GM12878 (cell line): Measurements from ENCODE around the gene SV2B. TPM values are rescaled to one million over a fixed set of nuclear protein-coding genes. Genes with fewer than 3 reads are reported as not detected.

Experiments
- ATAC-seq: fragments of 200-7000 bp; cut with Tn5 transposase; 3 replicates; pipeline ENCODE4 v1.9.1; 2020; ENCODE audit warnings: mild to moderate bottlenecking, moderate library complexity
- BruUV-seq: library from RNA; stranded (reverse); fragments of 400-500 nt; replicated peaks from 2 replicates; lab custom pipeline; 2021; lab: Mats Ljungman, UMichigan
- CTCF ChIA-PET: fragments of 300-600 bp; sonication (Branson Sonifier 250); formaldehyde crosslinking; extraction: SDS; loops from one replicate; lab custom pipeline; 2021; ENCODE audit warnings: inconsistent platforms; lab: Yijun Ruan, JAX
- POLR2A ChIA-PET: fragments of 350-600 bp; formaldehyde crosslinking; extraction: SDS; loops from one replicate; lab custom pipeline; 2021; ENCODE audit warnings: inconsistent platforms; lab: Charles Lee
- RAD21 ChIA-PET: fragments of 300-600 bp; sonication (Branson Sonifier 250); formaldehyde crosslinking; loops from one replicate; lab custom pipeline; 2023; ENCODE audit warnings: antibody characterized with exemption; ENCODE audit not compliant: unreplicated experiment; lab: Charles Lee
- SMC1A ChIA-PET: fragments of 300-600 bp; sonication (Branson Sonifier 250); formaldehyde crosslinking; loops from one replicate; lab custom pipeline; 2023; ENCODE audit not compliant: unreplicated experiment, uncharacterized antibody; lab: Charles Lee
- DNase-seq: peaks from one replicate; pipeline ENCODE4 v3.0.0-alpha.2; 2011; ENCODE audit warnings: low read depth, low spot score
- FAIRE-seq: peaks from 3 replicates; lab custom pipeline; 2011; peaks lifted over from hg19 to GRCh38; lab: Jason Lieb, UNC
- H2AFZ ChIP-seq: 2 replicates; pipeline ENCODE4 v1.6.0; 2011; ENCODE audit warnings: low read depth, low read length, control low read depth; ENCODE audit not compliant: control insufficient read depth
- H3K27ac ChIP-seq: 2 replicates; pipeline ENCODE4 v1.5.1; 2011; ENCODE audit warnings: control low read depth; ENCODE audit not compliant: control insufficient read depth, insufficient read depth
- H3K27me3 ChIP-seq, 2 experiments: replicated peaks in 1 of 2; 2 replicates each; pipeline versions ENCODE4 v1.6.0 to v1.6.1; 2011; ENCODE audit warnings: low read length in 1 of 2; ENCODE audit not compliant: control insufficient read depth in 2 of 2, insufficient read depth in 2 of 2
- H3K36me3 ChIP-seq, 2 experiments: 2 replicates each; pipeline ENCODE4 v1.5.1; 2011; ENCODE audit warnings: low read length in 1 of 2; ENCODE audit not compliant: control insufficient read depth in 2 of 2, insufficient read depth in 2 of 2
- H3K4me1 ChIP-seq: 2 replicates; pipeline ENCODE4 v1.6.1; 2011; ENCODE audit warnings: mild to moderate bottlenecking, low read length, moderate library complexity, mixed read lengths; ENCODE audit not compliant: control insufficient read depth, insufficient read depth
- H3K4me2 ChIP-seq: 2 replicates; pipeline ENCODE4 v1.6.0; 2011; ENCODE audit warnings: control low read depth; ENCODE audit not compliant: control insufficient read depth, insufficient read depth
- H3K4me3 ChIP-seq: fragments of 200-600 bp; sonication (generic); 2 replicates; pipeline ENCODE4 v1.5.1; 2016
- H3K79me2 ChIP-seq: 2 replicates; pipeline ENCODE4 v1.6.0; 2011; ENCODE audit warnings: low read length; ENCODE audit not compliant: control insufficient read depth, insufficient read depth
- H3K9ac ChIP-seq: 2 replicates; pipeline ENCODE4 v1.8.0; 2011; ENCODE audit warnings: low read length, control low read depth, mixed read lengths; ENCODE audit not compliant: control insufficient read depth, insufficient read depth
- H3K9me3 ChIP-seq: replicated peaks from 3 replicates; pipeline ENCODE4 v1.5.1; 2011; ENCODE audit warnings: mild to moderate bottlenecking, low read length; ENCODE audit not compliant: control insufficient read depth, insufficient read depth
- H4K20me1 ChIP-seq: 2 replicates; pipeline ENCODE4 v1.6.0; 2011; ENCODE audit not compliant: control insufficient read depth, insufficient read depth
- CREM ChIP-seq: IDR thresholded peaks from 2 replicates; pipeline ENCODE4 v1.6.1; 2014; ENCODE audit warnings: antibody characterized with exemption, low read depth
- EGR1 ChIP-seq, 2 experiments: IDR thresholded peaks; 1 replicate in 1 of 2; 2 replicates in 1 of 2; pipeline ENCODE4 v1.6.1; 2011 to 2012; ENCODE audit warnings: low read depth in 2 of 2, low read length in 2 of 2, borderline replicate concordance in 1 of 2, mild to moderate bottlenecking in 1 of 2, moderate library complexity in 1 of 2
- NFXL1 ChIP-seq: fragments of 450-650 bp; IDR thresholded peaks from 2 replicates; pipeline ENCODE4 v1.6.1; 2017; ENCODE audit warnings: antibody characterized with exemption, mild to moderate bottlenecking, borderline replicate concordance
- POLR2AphosphoS5 ChIP-seq: IDR thresholded peaks from 2 replicates; pipeline ENCODE4 v1.6.1; 2011; ENCODE audit warnings: mild to moderate bottlenecking, low read length, inconsistent platforms
- RBBP5 ChIP-seq: fragments of 200-600 bp; sonication (generic); conservative IDR thresholded peaks from 2 replicates; pipeline ENCODE4 v1.6.1; 2016
- SMAD5 ChIP-seq: IDR thresholded peaks from 2 replicates; pipeline ENCODE4 v1.6.1; 2016; ENCODE audit warnings: antibody characterized with exemption, low read depth
- YBX1 ChIP-seq: fragments of 450-650 bp; IDR thresholded peaks from 2 replicates; pipeline ENCODE4 v1.6.1; 2016; ENCODE audit warnings: antibody characterized with exemption
- WGBS: methylation state at CpG from one replicate; pipeline ENCODE4 v1.1.6; 2016; ENCODE audit warnings: low lambda C conversion rate; ENCODE audit not compliant: insufficient replicate concordance, insufficient coverage; ENCODE audit errors: missing lambda C conversion rate; 5-methylcytosine and 5-hydroxymethylcytosine counted together
- in situ Hi-C: fragments of 300-500 bp; cut with MboI; formaldehyde crosslinking; loops from 9 replicates; pipeline ENCODE4 v1.14.3; 2018; ENCODE audit warnings: mixed read lengths
- intact Hi-C: fragments of 100-400 bp; cut with micrococcal nuclease; formaldehyde crosslinking; loops from one replicate; pipeline ENCODE4 v1.14.2; 2022; ENCODE audit not compliant: unreplicated experiment
- polyA plus RNA-seq, 11 experiments: library from polyadenylated mRNA; depleted of rRNA in 4 of 11; unstranded in 6 of 11; stranded (reverse) in 5 of 11; fragments of >200 nt; fragmentation: Nextera tagmentation in 4 of 11; fragmentation: Illumina TruSeq in 1 of 11; extraction: Ambion mirVana in 4 of 11; extraction: Trizol in 1 of 11; gene quantifications; 1 replicate in 1 of 11; 2 replicates in 10 of 11; pipeline versions ENCODE4 v1.2.1 to v1.2.3, GENCODE V29; 2011 to 2016; ENCODE audit warnings: inconsistent platforms in 2 of 11, missing spikeins in 2 of 11, low read depth in 1 of 11
- total RNA-seq, 4 experiments: library from RNA; depleted of rRNA in 3 of 4; stranded (reverse); fragments of >200 nt in 3 of 4; fragmentation: Illumina TruSeq in 1 of 4; extraction: Trizol in 1 of 4; gene quantifications; 2 replicates each; pipeline versions ENCODE4 v1.2.1 to v1.2.3, GENCODE V29; 2013 to 2021
- TF ChIP-seq, protein P1 (sequence below): IDR thresholded peaks from 2 replicates; pipeline ENCODE4 v1.6.1; 2011; ENCODE audit warnings: borderline replicate concordance, low read depth, mild to moderate bottlenecking, moderate library complexity, low read length; ENCODE audit not compliant: insufficient read depth, poor library complexity, severe bottlenecking

Gene SV2B
- total and polyA plus RNA-seq, 10 of the 15 experiments (the other 5 are each of a cell fraction or from before 2014, with no cell fraction given) = 0.03 to 1.7 (median 1.3) TPM

DNA sequence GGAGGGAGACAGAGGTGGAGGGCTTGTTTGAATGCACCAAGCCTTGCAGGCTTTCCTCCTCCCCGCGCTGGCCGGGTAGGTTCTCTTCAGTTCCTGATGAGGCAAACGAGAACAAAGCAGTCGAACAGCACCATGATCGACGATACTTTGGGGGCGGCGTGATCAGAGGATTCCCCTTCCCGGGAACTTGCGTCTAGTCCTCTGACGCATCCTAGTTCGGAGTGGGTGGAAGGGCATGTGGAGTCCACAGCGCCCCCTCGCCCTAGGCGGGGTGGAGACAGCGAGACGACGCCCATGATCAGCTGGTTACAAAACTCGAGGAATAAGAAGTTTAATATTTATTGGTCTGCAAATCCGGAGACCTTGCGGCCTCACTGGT lies 452 bp upstream of the SV2B start (continued):
- 0 out of 2 replicates have a peak, but pooled peaks have one; percentile 35 for TF ChIP-seq CREM

DNA sequence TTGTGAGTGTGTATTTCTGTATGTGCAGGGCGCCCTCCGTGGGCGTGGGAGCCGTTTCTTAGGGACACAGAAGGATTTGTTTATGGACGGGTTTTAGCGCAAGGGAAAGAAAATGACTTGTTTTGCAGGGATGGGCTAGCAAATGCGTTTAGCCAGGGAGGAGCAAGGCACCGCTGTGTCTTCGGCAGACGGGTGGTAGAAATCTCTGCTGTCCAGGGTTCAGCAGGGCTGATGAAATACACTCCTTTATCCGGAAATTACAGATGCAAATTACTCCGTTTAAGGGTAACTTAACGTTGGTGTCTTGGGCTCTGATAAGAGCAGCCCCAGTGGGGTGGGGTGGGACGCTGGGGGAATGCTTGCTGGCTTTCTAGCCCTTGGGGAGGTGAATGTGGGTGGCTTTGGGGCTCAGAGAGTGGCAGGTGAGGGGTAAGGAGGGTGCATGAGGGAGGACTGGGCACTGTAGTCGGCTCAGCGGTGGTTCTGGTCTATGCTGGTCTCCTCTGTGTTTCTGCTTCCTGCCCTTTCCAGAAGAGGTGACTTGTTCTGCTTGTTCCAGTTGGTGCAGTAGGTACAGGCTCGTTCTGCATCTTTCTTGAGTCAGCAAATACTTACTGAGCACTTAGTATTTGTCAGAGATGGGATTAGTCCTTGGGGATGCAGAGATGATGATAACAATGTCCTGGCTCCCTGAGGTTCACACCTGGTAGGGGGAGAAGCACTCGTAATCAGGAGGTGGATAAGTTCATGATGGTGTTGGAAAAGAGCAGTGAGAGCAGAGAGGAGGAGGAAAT lies 954 bp downstream of the SV2B start:
- H2AFZ ChIP-seq = no peak overlapping the region
- ATAC-seq = no peak; the same call in 2 of the 3 replicates
- POLR2A ChIA-PET = interaction anchor here (0.6 to 1.0 kb wide), 2 partner anchors 17 to 1254 kb away, joined by 3 to 5 read pairs; no protein-coding TSS in a partner anchor

More for the DNA sequence above, 954 bp downstream of the SV2B start:
- TF ChIP-seq EGR1 (IDR thresholded peaks at IDR 0.05; ENCODE audit: borderline replicate concordance in 1 of 2, low read depth in 2 of 2, low read length in 2 of 2) (peak in 1 of 2 experiments; percentile 32; a peak in 1 of 3 replicates), RBBP5 (no peak), POLR2AphosphoS5 (no peak), SMAD5 (0 out of 2 replicates have a peak, but pooled peaks have one; percentile 10), YBX1 (no peak), CREM (peak; percentile 8; the same call in 1 of the 2 replicates), NFXL1 (no peak)
- TF ChIP-seq, protein P1, sequence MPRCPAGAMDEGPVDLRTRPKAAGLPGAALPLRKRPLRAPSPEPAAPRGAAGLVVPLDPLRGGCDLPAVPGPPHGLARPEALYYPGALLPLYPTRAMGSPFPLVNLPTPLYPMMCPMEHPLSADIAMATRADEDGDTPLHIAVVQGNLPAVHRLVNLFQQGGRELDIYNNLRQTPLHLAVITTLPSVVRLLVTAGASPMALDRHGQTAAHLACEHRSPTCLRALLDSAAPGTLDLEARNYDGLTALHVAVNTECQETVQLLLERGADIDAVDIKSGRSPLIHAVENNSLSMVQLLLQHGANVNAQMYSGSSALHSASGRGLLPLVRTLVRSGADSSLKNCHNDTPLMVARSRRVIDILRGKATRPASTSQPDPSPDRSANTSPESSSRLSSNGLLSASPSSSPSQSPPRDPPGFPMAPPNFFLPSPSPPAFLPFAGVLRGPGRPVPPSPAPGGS = no peak
- H4K20me1 ChIP-seq = no peaks in the 10 kb centered on the region
- H3K9ac ChIP-seq = no peak overlapping the region
- in situ Hi-C loops (no loop called here), intact Hi-C loops (no loop called here)
- no peaks in the 10 kb centered on the region for H3K79me2 ChIP-seq
- no peaks in the 10 kb centered on the region for H3K36me3 ChIP-seq
- RAD21 ChIA-PET = interaction anchor here (1.4 to 2.1 kb wide), 2 partner anchors 8 to 26 kb away, joined by 5 read pairs; no protein-coding TSS in a partner anchor
- BruUV-seq = no TSS peak
- no peak for DNase-seq
- peaks cover 15 to 18% of the 10 kb centered on the region in 2 experiments for H3K27me3 ChIP-seq
- H3K4me1 ChIP-seq = no peaks in the 10 kb centered on the region
- CTCF ChIA-PET = interaction anchor here (1.1 to 1.2 kb wide), 3 partner anchors 15 to 45 kb away, joined by 3 to 4 read pairs (median 3); no protein-coding TSS in a partner anchor
- H3K4me3 ChIP-seq = peak overlapping the region; percentile 51
- SMC1A ChIA-PET = interaction anchor here (1.9 kb wide), 1 partner anchor 39 kb away, joined by 4 read pairs; no protein-coding TSS in a partner anchor
- peak overlapping the region; percentile 75 for H3K4me2 ChIP-seq
- no peak for FAIRE-seq
- no peak overlapping the region for H3K27ac ChIP-seq
- H3K9me3 ChIP-seq = no peaks in the 10 kb centered on the region
- 28% methylated on average over 18 of the region's 18 CpGs for WGBS
